A549 (cell line): ENCODE measurements around the gene C1orf216. TPM values are rescaled to one million over a fixed set of nuclear protein-coding genes. Genes with fewer than 3 reads are reported as not detected.

Source experiments
- ATAC-seq, 2 experiments: fragments of 200-7000 bp in 1 of 2; fragments of >200 bp in 1 of 2; cut with Nextera tagmentation in 1 of 2; cut with Tn5 transposase in 1 of 2; 3 replicates each; pipeline versions ENCODE4 v1.8.0 to v1.9.1; 2018 to 2020; ENCODE audit warnings: mild to moderate bottlenecking in 1 of 2, moderate library complexity in 1 of 2
- CTCF ChIA-PET: fragments of 300-600 bp; sonication (Branson Sonifier 250); formaldehyde crosslinking; extraction: SDS; loops from one replicate; lab custom pipeline; 2021; ENCODE audit warnings: antibody characterized with exemption, inconsistent platforms; lab: Yijun Ruan, JAX
- POLR2A ChIA-PET: fragments of 350-600 bp; formaldehyde crosslinking; extraction: SDS; loops from one replicate; lab custom pipeline; 2021; ENCODE audit warnings: antibody characterized with exemption, inconsistent platforms; lab: Yijun Ruan, JAX
- DNase-seq, 2 experiments: peaks; one replicate each; pipeline versions ENCODE4 v3.0.0 to v3.0.0-alpha.2; 2011 to 2016; ENCODE audit warnings: low read depth in 1 of 2, low spot score in 1 of 2
- FAIRE-seq: peaks from 2 replicates; lab custom pipeline; 2011; peaks lifted over from hg19 to GRCh38; lab: Jason Lieb, UNC
- H3K27ac ChIP-seq, 2 experiments: fragments of >200 bp; sonication (Bioruptor Twin); formaldehyde crosslinking; 3 replicates each; pipeline ENCODE4 v1.5.1; 2016 to 2017
- H3K4me1 ChIP-seq: fragments of >200 bp; sonication (Bioruptor Twin); formaldehyde crosslinking; 3 replicates; pipeline ENCODE4 v1.6.1; 2016
- H3K4me2 ChIP-seq: fragments of >200 bp; sonication (Bioruptor Twin); formaldehyde crosslinking; 3 replicates; pipeline ENCODE4 v1.6.1; 2016
- H3K4me3 ChIP-seq: fragments of >200 bp; sonication (Bioruptor Twin); formaldehyde crosslinking; 3 replicates; pipeline ENCODE4 v1.5.1; 2016
- H3K9me3 ChIP-seq: fragments of >200 bp; sonication (Bioruptor Twin); formaldehyde crosslinking; 3 replicates; pipeline ENCODE4 v1.6.1; 2016
- BHLHE40 ChIP-seq: IDR thresholded peaks from 2 replicates; pipeline ENCODE4 v1.6.1; 2012; ENCODE audit warnings: low read depth, low read length, inconsistent platforms
- CHD2 ChIP-seq: fragments of 150-350 bp; IDR thresholded peaks from 2 replicates; pipeline ENCODE4 v1.6.1; 2014; ENCODE audit warnings: low read length; ENCODE audit not compliant: partially characterized antibody
- ESRRA ChIP-seq: fragments of 150-350 bp; IDR thresholded peaks from 2 replicates; pipeline ENCODE4 v1.6.1; 2014; ENCODE audit warnings: mild to moderate bottlenecking, low read length, borderline replicate concordance
- FOSL2 ChIP-seq, 2 experiments: fragments of 450-650 bp in 1 of 2; fragments of >200 bp in 1 of 2; sonication (Bioruptor Twin) in 1 of 2; formaldehyde crosslinking; IDR thresholded peaks; 2 replicates each; pipeline versions ENCODE4 v1.5.0 to v1.6.1; 2016 to 2020; ENCODE audit warnings: mild to moderate bottlenecking in 1 of 2, moderate library complexity in 1 of 2
- HOXA7 ChIP-seq: fragments of 250-450 bp; sonication (Bioruptor Pico); IDR thresholded peaks from 2 replicates; pipeline ENCODE4 v1.5.0; 2020; ENCODE audit warnings: mild to moderate bottlenecking, moderate library complexity
- HOXB13 ChIP-seq: fragments of 250-450 bp; sonication (Bioruptor Pico); IDR thresholded peaks from 2 replicates; pipeline ENCODE4 v1.5.0; 2020; ENCODE audit warnings: low read depth, mild to moderate bottlenecking, moderate library complexity
- JUN ChIP-seq, 2 experiments: fragments of >200 bp; sonication (Bioruptor Twin); formaldehyde crosslinking; IDR thresholded peaks; 2 replicates in 1 of 2; 3 replicates in 1 of 2; pipeline ENCODE4 v1.6.1; 2016 to 2017
- MYC ChIP-seq: IDR thresholded peaks from 2 replicates; pipeline ENCODE4 v1.6.1; 2012; ENCODE audit warnings: mild to moderate bottlenecking, inconsistent platforms, low read length, improper control_type of control experiment, borderline replicate concordance
- NFE2L2 ChIP-seq: fragments of 150-350 bp; conservative IDR thresholded peaks from 2 replicates; pipeline ENCODE4 v1.6.1; 2014; ENCODE audit warnings: low read length
- PHF8 ChIP-seq: fragments of 200-600 bp; sonication (generic); IDR thresholded peaks from 2 replicates; pipeline ENCODE4 v1.6.1; 2016; ENCODE audit warnings: low read depth, mild to moderate bottlenecking, antibody characterized with exemption, moderate library complexity, borderline replicate concordance
- POLR2A ChIP-seq: IDR thresholded peaks from 2 replicates; pipeline ENCODE4 v1.6.1; 2012; ENCODE audit warnings: mild to moderate bottlenecking, low read length
- RCOR1 ChIP-seq: fragments of 150-350 bp; IDR thresholded peaks from 2 replicates; pipeline ENCODE4 v1.6.1; 2014; ENCODE audit warnings: antibody characterized with exemption, low read length, low read depth
- TFCP2L1 ChIP-seq: fragments of 250-450 bp; sonication (Bioruptor Pico); IDR thresholded peaks from 2 replicates; pipeline ENCODE4 v1.5.0; 2021; ENCODE audit warnings: mild to moderate bottlenecking
- TP53 ChIP-seq: fragments of 250-450 bp; sonication (Bioruptor Pico); IDR thresholded peaks from 2 replicates; pipeline ENCODE4 v1.5.0; 2021; ENCODE audit warnings: mild to moderate bottlenecking, moderate library complexity
- ZC3H11A ChIP-seq: fragments of 450-650 bp; IDR thresholded peaks from 2 replicates; pipeline ENCODE4 v1.6.1; 2014; ENCODE audit warnings: antibody characterized with exemption, mild to moderate bottlenecking
- WGBS: methylation state at CpG from one replicate; pipeline ENCODE4 v1.1.6; 2017; ENCODE audit errors: missing lambda C conversion rate; 5-methylcytosine and 5-hydroxymethylcytosine counted together
- polyA minus RNA-seq: library from RNA; depleted of rRNA, polyadenylated mRNA; stranded (reverse); fragments of >200 nt; gene quantifications from 2 replicates; pipeline ENCODE4 v1.2.3, GENCODE V29; 2011; rRNA and poly(A)+ RNA removed
- polyA plus RNA-seq, 4 experiments: library from polyadenylated mRNA; depleted of rRNA in 3 of 4; stranded (reverse); fragments of >200 nt; fragmentation: RNase III in 1 of 4; extraction: RNeasy Plus Mini Kit Qiagen cat#74134 plus additional on column Dnase treatment in 1 of 4; gene quantifications; 2 replicates in 3 of 4; 3 replicates in 1 of 4; pipeline ENCODE4 v1.2.3, GENCODE V29; 2011 to 2017
- TF ChIP-seq, protein P1 (sequence below): fragments of 450-650 bp; IDR thresholded peaks from 2 replicates; pipeline ENCODE4 v1.6.1; 2014; ENCODE audit warnings: antibody characterized with exemption
- TF ChIP-seq, protein P2 (sequence below): IDR thresholded peaks from 2 replicates; pipeline ENCODE4 v1.6.1; 2012; ENCODE audit warnings: low read depth, borderline replicate concordance
- TF ChIP-seq, protein P3 (sequence below): fragments of >200 bp; sonication (Bioruptor Twin); formaldehyde crosslinking; IDR thresholded peaks from 3 replicates; pipeline ENCODE4 v1.6.1; 2016
- TF ChIP-seq, protein P4 (sequence below): IDR thresholded peaks from 2 replicates; pipeline ENCODE4 v1.6.1; 2012

Gene C1orf216, protein sequence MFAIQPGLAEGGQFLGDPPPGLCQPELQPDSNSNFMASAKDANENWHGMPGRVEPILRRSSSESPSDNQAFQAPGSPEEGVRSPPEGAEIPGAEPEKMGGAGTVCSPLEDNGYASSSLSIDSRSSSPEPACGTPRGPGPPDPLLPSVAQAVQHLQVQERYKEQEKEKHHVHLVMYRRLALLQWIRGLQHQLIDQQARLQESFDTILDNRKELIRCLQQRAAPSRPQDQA
- 12.0 and 12.1 TPM in 2 replicates for polyA plus RNA-seq (2011; rRNA removed)
- polyA plus RNA-seq (2012; cell fraction: cytosol; rRNA removed), result 7.8 and 9.2 TPM in 2 replicates
- 11.4 and 17.3 TPM in 2 replicates for polyA plus RNA-seq (2012; cell fraction: nucleus; rRNA removed)
- polyA plus RNA-seq (2017; fragmentation: RNase III; extraction: RNeasy Plus Mini Kit Qiagen cat#74134 plus additional on column Dnase treatment), result 14.7 to 18.0 TPM (median 17.7 TPM) in 3 replicates
- polyA minus RNA-seq, result 11.4 and 11.6 TPM in 2 replicates

DNA sequence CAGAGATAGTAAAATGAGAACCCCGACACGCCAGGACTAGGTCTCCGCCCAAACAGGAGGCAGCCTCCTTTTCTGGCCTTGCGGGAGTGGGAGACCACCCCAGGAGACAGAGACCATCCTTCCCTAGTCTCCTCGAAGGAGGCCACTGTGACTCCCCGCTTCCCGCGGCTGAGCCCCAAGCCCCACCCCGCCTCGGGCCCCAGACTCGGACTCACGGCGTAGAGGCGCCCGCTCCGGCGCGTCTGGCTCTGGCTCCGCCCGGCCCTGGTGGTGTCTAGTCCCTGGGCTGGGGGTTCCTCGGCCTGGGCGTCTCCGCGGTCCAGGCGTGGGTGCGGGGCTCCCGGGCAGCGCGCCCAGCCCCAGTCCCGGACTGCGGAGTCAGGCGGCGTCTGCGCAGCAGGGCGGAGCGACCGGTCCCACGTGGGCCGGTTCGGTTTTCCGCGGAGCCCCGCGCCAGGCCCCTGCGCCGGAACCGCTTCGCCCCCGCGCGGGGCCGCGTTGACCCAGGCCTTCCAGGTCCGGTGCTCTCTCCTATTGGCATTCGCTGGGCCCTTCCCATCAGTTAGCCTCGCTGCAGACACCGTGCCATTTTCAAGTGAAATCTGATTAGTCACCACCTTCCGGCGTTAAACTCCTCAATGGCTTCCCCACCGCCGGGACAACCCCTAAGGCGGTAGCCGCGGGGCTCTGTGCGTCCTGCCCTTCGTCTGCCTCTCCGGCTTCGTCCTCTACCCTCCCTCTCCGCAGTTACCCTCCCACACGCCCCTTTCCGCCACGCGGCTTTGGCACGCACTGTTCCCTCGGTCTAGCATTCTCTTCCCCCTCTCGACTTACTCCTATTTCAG, at the start of gene C1orf216:
TSS of gene C1orf216 (minus strand) at position 393 of the 845 bp plus-strand sequence. CDS start 2,563 bp downstream, outside the sequence.
- peak within 1 kb of the TSS; percentile 91 for H3K4me2 ChIP-seq
- FAIRE-seq, result no peak
- POLR2A ChIA-PET, result interaction anchor here (1.1 kb wide), 1 partner anchor 9 kb away, joined by 3 read pairs; no protein-coding TSS in a partner anchor
- 6% methylated on average over 41 of the region's 76 CpGs for WGBS
- CTCF ChIA-PET, result interaction anchor here (6.0 kb wide), 1 partner anchor 8 kb away, joined by 69 read pairs; no protein-coding TSS in a partner anchor
- H3K4me1 ChIP-seq, result peaks cover 17% of the 10 kb centered on the region
- peak within 1 kb of the TSS; percentile 92 to 97 for H3K27ac ChIP-seq
- H3K4me3 ChIP-seq, result peak within 1 kb of the TSS; percentile 81
- ATAC-seq, result peak; percentile 79 to 91
- TF ChIP-seq TFCP2L1 (peak; percentile 40; the same call in 1 of the 2 replicates), TP53 (CRISPR knock-in tag) (no peak), HOXB13 (peak; percentile 26; the same call in 1 of the 2 replicates), CHD2 (no peak), NFE2L2 (no peak), PHF8 (peak; percentile 87), ESRRA (no peak), JUN (IDR thresholded peaks at IDR 0.05) (peak in 1 of 2 experiments; percentile 75; a peak in 3 of 5 replicates), FOSL2 (IDR thresholded peaks at IDR 0.05) (no peak), FOSL2 (CRISPR knock-in tag; IDR thresholded peaks at IDR 0.05) (peak; percentile 42; the same call in 1 of the 2 replicates), POLR2A (peak; percentile 68), MYC (0 out of 2 replicates have a peak, but pooled peaks have one; percentile 70)
- TF ChIP-seq, protein P1, sequence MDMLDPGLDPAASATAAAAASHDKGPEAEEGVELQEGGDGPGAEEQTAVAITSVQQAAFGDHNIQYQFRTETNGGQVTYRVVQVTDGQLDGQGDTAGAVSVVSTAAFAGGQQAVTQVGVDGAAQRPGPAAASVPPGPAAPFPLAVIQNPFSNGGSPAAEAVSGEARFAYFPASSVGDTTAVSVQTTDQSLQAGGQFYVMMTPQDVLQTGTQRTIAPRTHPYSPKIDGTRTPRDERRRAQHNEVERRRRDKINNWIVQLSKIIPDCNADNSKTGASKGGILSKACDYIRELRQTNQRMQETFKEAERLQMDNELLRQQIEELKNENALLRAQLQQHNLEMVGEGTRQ, result peak; percentile 40; the same call in 1 of the 2 replicates
- TF ChIP-seq, protein P2, sequence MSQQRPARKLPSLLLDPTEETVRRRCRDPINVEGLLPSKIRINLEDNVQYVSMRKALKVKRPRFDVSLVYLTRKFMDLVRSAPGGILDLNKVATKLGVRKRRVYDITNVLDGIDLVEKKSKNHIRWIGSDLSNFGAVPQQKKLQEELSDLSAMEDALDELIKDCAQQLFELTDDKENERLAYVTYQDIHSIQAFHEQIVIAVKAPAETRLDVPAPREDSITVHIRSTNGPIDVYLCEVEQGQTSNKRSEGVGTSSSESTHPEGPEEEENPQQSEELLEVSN, result peak; percentile 65; the same call in 1 of the 2 replicates
- TF ChIP-seq, protein P3, sequence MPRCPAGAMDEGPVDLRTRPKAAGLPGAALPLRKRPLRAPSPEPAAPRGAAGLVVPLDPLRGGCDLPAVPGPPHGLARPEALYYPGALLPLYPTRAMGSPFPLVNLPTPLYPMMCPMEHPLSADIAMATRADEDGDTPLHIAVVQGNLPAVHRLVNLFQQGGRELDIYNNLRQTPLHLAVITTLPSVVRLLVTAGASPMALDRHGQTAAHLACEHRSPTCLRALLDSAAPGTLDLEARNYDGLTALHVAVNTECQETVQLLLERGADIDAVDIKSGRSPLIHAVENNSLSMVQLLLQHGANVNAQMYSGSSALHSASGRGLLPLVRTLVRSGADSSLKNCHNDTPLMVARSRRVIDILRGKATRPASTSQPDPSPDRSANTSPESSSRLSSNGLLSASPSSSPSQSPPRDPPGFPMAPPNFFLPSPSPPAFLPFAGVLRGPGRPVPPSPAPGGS, result 0 out of 3 replicates have a peak, but pooled peaks have one; percentile 73
- TF ChIP-seq, protein P4, sequence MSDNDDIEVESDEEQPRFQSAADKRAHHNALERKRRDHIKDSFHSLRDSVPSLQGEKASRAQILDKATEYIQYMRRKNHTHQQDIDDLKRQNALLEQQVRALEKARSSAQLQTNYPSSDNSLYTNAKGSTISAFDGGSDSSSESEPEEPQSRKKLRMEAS, result peak; percentile 74
- peak; percentile 35 to 54 for DNase-seq
- no peaks in the 10 kb centered on the region for H3K9me3 ChIP-seq

DNA sequence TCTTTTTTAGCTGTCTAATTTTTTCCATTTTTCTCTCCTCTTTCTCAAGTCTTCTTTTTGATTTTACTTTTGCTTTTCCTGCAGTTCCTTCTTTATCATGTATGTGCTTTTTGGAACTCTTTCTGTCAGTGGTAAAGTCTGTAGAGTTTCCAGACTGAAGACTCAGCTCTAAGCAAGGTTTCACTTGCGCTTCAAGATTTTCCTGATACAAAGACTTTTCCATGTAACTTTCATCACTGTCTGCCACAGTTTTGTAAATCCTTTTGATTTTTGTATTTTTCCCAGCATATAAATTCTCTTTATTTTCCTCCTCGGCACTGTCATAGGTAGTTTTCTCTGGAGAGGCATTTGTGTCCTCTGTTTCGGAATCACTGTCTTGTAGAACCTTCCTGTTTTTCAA, 45.6 kb upstream of the C1orf216 start:
- TF ChIP-seq POLR2A, result no peak
- no peak for TF ChIP-seq ZC3H11A
- no peak for TF ChIP-seq TP53 (CRISPR knock-in tag)
- TF ChIP-seq HOXA7 (CRISPR knock-in tag), result no peak
- no peak for TF ChIP-seq BHLHE40
- TF ChIP-seq RCOR1, result no peak
- CTCF ChIA-PET, result interaction anchor here (0.8 kb wide), 1 partner anchor 198 kb away, joined by 3 read pairs; no protein-coding TSS in a partner anchor
- Histone ChIP-seq H3K4me2 (no peak overlapping the region), H3K4me3 (no peak overlapping the region), H3K4me1 (0 out of 3 replicates have a peak, but pooled peaks cover 5% of the 10 kb centered on the region), H3K9me3 (no peaks in the 10 kb centered on the region), H3K27ac (no peak overlapping the region)
- FAIRE-seq, result no peak
- no peak for ATAC-seq
- DNase-seq, result no peak
- WGBS, result 97% methylated on average over 3 of the region's 3 CpGs
- POLR2A ChIA-PET, result no interaction called here
